Brain microvascular endothelial cell (primary cell): ENCODE results near the gene CCND1.
"Not testable (repeated sequence)": the region's sequence is repeated elsewhere in the genome, so short reads cannot be mapped to it uniquely, and the experiment has no call there.

Experiments
- DNase-seq: peaks from one replicate; pipeline ENCODE4 v3.0.0-alpha.2; 2020
- H3K27ac ChIP-seq: fragments of 250-450 bp; sonication (Bioruptor Pico); 2 replicates; pipeline ENCODE4 v1.5.1; 2020; ENCODE audit warnings: mild to moderate bottlenecking, moderate library complexity
- H3K27me3 ChIP-seq: fragments of 250-450 bp; sonication (Bioruptor Pico); replicated peaks from 2 replicates; pipeline ENCODE4 v1.5.1; 2020; ENCODE audit warnings: mild to moderate bottlenecking
- H3K36me3 ChIP-seq: fragments of 250-450 bp; sonication (Bioruptor Pico); replicated peaks from 2 replicates; pipeline ENCODE4 v1.5.1; 2020; ENCODE audit warnings: mild to moderate bottlenecking
- H3K4me3 ChIP-seq: 2 replicates; pipeline ENCODE4 v1.5.1; 2011; ENCODE audit warnings: low read depth, mild to moderate bottlenecking, control low read depth, low read length, moderate library complexity
- in situ Hi-C: cut with HindIII; loops from 2 replicates; pipeline ENCODE4 v1.10.0; 2017; ENCODE audit warnings: low sequenced_read_pairs, low pct_ligation_motif_present
- TF ChIP-seq, protein P1 (sequence below): IDR thresholded peaks from 2 replicates; pipeline ENCODE4 v1.5.1; 2011; ENCODE audit warnings: low read depth, mild to moderate bottlenecking, moderate library complexity, low read length, control low read depth, inconsistent platforms; ENCODE audit errors: missing control alignments

CCND1 gene

GRCh38 chr11:69694781-69695180 is 53.8 kb downstream of the CCND1 start:
- in situ Hi-C loops: no loop called here
- H3K27me3 ChIP-seq: peaks cover 4% of the 10 kb centered on the region

DNA sequence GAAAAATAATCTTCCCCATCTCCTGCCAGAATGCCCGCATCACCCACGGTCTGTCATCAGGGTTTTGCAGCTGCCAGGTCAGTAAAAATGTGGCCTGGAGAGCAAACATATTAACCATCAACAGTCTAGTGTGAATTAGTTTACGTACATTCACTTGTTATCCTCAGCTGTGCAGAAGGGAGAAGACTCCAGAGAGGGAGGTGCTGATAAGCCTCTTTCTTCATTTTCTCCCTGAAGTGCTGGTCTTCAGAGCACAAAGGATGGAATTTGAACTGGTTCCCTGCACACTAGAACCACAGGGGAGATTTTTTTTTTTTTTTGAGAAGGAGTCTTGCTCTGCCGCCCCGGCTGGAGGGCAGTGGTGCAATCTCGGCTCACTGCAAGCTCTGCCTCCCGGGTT is 54.6 kb downstream of the CCND1 start:
- H3K36me3 ChIP-seq: no peaks in the 10 kb centered on the region
- H3K27me3 ChIP-seq: peaks cover 4% of the 10 kb centered on the region
- in situ Hi-C loops: no loop called here
- no peak for DNase-seq
- no peak overlapping the region for H3K27ac ChIP-seq
- no peak overlapping the region for H3K4me3 ChIP-seq
- TF ChIP-seq, protein P1, sequence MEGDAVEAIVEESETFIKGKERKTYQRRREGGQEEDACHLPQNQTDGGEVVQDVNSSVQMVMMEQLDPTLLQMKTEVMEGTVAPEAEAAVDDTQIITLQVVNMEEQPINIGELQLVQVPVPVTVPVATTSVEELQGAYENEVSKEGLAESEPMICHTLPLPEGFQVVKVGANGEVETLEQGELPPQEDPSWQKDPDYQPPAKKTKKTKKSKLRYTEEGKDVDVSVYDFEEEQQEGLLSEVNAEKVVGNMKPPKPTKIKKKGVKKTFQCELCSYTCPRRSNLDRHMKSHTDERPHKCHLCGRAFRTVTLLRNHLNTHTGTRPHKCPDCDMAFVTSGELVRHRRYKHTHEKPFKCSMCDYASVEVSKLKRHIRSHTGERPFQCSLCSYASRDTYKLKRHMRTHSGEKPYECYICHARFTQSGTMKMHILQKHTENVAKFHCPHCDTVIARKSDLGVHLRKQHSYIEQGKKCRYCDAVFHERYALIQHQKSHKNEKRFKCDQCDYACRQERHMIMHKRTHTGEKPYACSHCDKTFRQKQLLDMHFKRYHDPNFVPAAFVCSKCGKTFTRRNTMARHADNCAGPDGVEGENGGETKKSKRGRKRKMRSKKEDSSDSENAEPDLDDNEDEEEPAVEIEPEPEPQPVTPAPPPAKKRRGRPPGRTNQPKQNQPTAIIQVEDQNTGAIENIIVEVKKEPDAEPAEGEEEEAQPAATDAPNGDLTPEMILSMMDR: no peak

More at GRCh38 chr11:69694781-69695180, 53.8 kb downstream of the CCND1 start:
- no peak overlapping the region for H3K4me3 ChIP-seq
- H3K36me3 ChIP-seq: no peaks in the 10 kb centered on the region
- no peak overlapping the region for H3K27ac ChIP-seq
- no peak for DNase-seq
- TF ChIP-seq, protein P1: no peak

DNA sequence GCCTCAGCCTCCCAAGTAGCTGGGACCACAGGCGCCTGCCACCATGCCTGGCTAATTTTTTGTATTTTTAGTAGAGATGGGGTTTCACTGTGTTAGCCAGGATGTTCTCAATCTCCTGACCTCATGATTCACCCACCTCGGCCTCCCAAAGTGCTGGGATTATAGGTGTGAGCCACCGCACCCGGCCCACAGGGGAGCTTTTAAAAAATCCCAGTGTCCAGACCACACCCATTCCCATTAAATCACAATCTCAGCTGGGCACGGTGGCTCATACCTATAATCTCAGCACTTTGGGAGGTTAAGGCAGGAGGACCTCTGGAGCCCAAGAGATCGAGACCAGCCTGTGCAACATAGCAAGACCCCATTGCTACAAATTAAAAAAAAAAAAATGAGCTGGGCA is 55.0 kb downstream of the CCND1 start:
- in situ Hi-C loops, H3K27ac ChIP-seq, H3K4me3 ChIP-seq, H3K27me3 ChIP-seq, H3K36me3 ChIP-seq, DNase-seq: not testable (repeated sequence)

- Histone ChIP-seq H3K27ac (no peak overlapping the region), H3K36me3 (no peaks in the 10 kb centered on the region), H3K27me3 (peaks cover 10% of the 10 kb centered on the region), H3K4me3 (no peak overlapping the region)
- in situ Hi-C loops: no loop called here
- DNase-seq: no peak
- TF ChIP-seq, protein P1: no peak
These were observed 56.0 kb downstream of the CCND1 start for GRCh38 chr11:69696749-69697468.

GRCh38 chr11:69697469-69697843 is 56.5 kb downstream of the CCND1 start:
- Histone ChIP-seq H3K27me3 (peaks cover 16% of the 10 kb centered on the region), H3K27ac (no peak overlapping the region), H3K4me3 (no peak overlapping the region), H3K36me3 (no peaks in the 10 kb centered on the region)
- DNase-seq: no peak
- TF ChIP-seq, protein P1: no peak
- in situ Hi-C loops: no loop called here

DNA sequence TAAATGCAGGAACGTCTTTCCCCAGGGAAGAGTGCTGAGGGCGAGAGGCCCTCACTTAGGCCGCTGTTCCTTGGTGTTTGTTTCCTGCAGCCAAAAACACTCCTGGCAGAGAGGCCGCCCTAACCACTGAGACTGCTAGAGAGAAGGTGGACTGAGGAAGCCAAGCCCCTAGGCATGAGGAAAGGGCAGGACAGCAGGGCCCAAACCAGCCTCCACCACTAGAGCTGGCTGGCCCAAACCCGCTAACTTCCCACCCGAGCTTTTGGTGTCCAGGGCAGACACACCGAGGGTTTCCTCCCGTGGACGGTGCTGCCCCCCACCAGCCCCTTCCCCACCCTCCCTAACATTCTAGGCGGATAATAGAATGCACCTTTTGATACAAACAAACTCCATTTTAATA is 56.9 kb downstream of the CCND1 start:
- Histone ChIP-seq H3K4me3 (no peak overlapping the region), H3K27me3 (peaks cover 20% of the 10 kb centered on the region), H3K36me3 (no peaks in the 10 kb centered on the region), H3K27ac (no peak overlapping the region)
- DNase-seq: no peak
- in situ Hi-C loops: no loop called here
- TF ChIP-seq, protein P1: no peak
